K562 (cell line): ENCODE data around the gene CCR7. TPM values are rescaled to one million over a fixed set of nuclear protein-coding genes. Genes with fewer than 3 reads are reported as not detected.
A peak's percentile ranks its signal among the peaks of the same experiment; 100 is the strongest.

ENCODE experiments used
- BRD4 ChIP-seq: fragments of 200-600 bp; sonication (generic); IDR thresholded peaks from 2 replicates; pipeline ENCODE4 v1.6.1; 2017; ENCODE audit warnings: inconsistent platforms
- CTBP1 ChIP-seq: fragments of 450-650 bp; IDR thresholded peaks from 2 replicates; pipeline ENCODE4 v1.6.1; 2016; ENCODE audit warnings: borderline replicate concordance
- GABPA ChIP-seq: fragments of 200-800 bp; sonication (Bioruptor generic); conservative IDR thresholded peaks from 2 replicates; pipeline ENCODE4 v1.6.1; 2016; ENCODE audit warnings: low read depth, missing genetic modification characterization, missing compliant biosample characterization
- HDGF ChIP-seq: fragments of 450-650 bp; IDR thresholded peaks from 2 replicates; pipeline ENCODE4 v1.6.1; 2016
- MAZ ChIP-seq, 2 experiments: fragments of 450-650 bp in 1 of 2; sonication (generic) in 1 of 2; formaldehyde crosslinking; IDR thresholded peaks in 1 of 2; conservative IDR thresholded peaks in 1 of 2; 2 replicates each; pipeline versions ENCODE4 v1.4.0 to v1.5.0; 2020; ENCODE audit warnings: mild to moderate bottlenecking in 1 of 2, missing genetic modification reagents in 1 of 2
- NELFE ChIP-seq: IDR thresholded peaks from 2 replicates; pipeline ENCODE4 v1.6.1; 2011; ENCODE audit warnings: mild to moderate bottlenecking; ENCODE audit not compliant: insufficient read depth, insufficient read length
- NFYB ChIP-seq: IDR thresholded peaks from 2 replicates; pipeline ENCODE4 v1.6.1; 2011; ENCODE audit warnings: mild to moderate bottlenecking, moderate library complexity; ENCODE audit not compliant: insufficient read length; ENCODE audit errors: extremely low read depth
- NR2F6 ChIP-seq: fragments of 450-650 bp; formaldehyde crosslinking; IDR thresholded peaks from 2 replicates; pipeline ENCODE4 v1.4.0; 2020; ENCODE audit warnings: mild to moderate bottlenecking
- PTRF ChIP-seq: fragments of 450-650 bp; IDR thresholded peaks from 2 replicates; pipeline ENCODE4 v1.6.1; 2016; ENCODE audit warnings: mild to moderate bottlenecking, missing genetic modification characterization, missing compliant biosample characterization
- RAD51 ChIP-seq: fragments of 450-650 bp; IDR thresholded peaks from 2 replicates; pipeline ENCODE4 v1.7.1; 2016; ENCODE audit warnings: low read depth, mild to moderate bottlenecking, borderline replicate concordance
- RB1 ChIP-seq: fragments of 450-650 bp; IDR thresholded peaks from 2 replicates; pipeline ENCODE4 v1.6.1; 2017; ENCODE audit warnings: low read depth, mild to moderate bottlenecking
- TAF15 ChIP-seq: fragments of 200-400 bp; formaldehyde crosslinking; IDR thresholded peaks from 2 replicates; pipeline ENCODE4 v1.6.1; 2017; ENCODE audit warnings: mild to moderate bottlenecking, low read depth, low read length, moderate library complexity
- TSC22D4 ChIP-seq: fragments of 450-650 bp; IDR thresholded peaks from 2 replicates; pipeline ENCODE4 v1.6.1; 2016; ENCODE audit warnings: missing genetic modification characterization, missing biosample characterization, control low read depth
- ZNF140 ChIP-seq: fragments of 250-450 bp; sonication (Bioruptor Pico); IDR thresholded peaks from 2 replicates; pipeline ENCODE4 v1.8.0; 2021; ENCODE audit warnings: moderate library complexity, mild to moderate bottlenecking, inconsistent platforms
- ZNF232 ChIP-seq: sonication (generic); formaldehyde crosslinking; IDR thresholded peaks from 2 replicates; pipeline ENCODE4 v1.8.0; 2022; ENCODE audit warnings: mild to moderate bottlenecking, missing genetic modification reagents
- polyA plus RNA-seq, 8 experiments: library from polyadenylated mRNA; depleted of rRNA in 4 of 8; stranded (reverse) in 5 of 8; unstranded in 3 of 8; fragments of >200 nt; fragmentation: Nextera tagmentation in 2 of 8; fragmentation: Illumina TruSeq in 1 of 8; extraction: Ambion mirVana in 2 of 8; extraction: Trizol in 1 of 8; gene quantifications; 2 replicates each; pipeline versions ENCODE4 v1.2.1 to v1.2.3, GENCODE V29; 2011 to 2014; ENCODE audit warnings: inconsistent platforms in 1 of 8, missing spikeins in 1 of 8
- total RNA-seq, 7 experiments: library from RNA; depleted of rRNA in 6 of 7; stranded (reverse); fragments of >200 nt in 6 of 7; fragmentation: Illumina TruSeq in 2 of 7; extraction: Trizol in 2 of 7; gene quantifications; 2 replicates each; pipeline versions ENCODE4 v1.2.1 to v1.2.3, GENCODE V29; 2011 to 2021; ENCODE audit warnings: low replicate concordance in 1 of 7
- TF ChIP-seq, protein P1 (sequence below): fragments of 250-450 bp; sonication (Bioruptor Pico); IDR thresholded peaks from 2 replicates; pipeline ENCODE4 v1.8.0; 2021; ENCODE audit warnings: moderate library complexity, mild to moderate bottlenecking, inconsistent platforms
- TF ChIP-seq, protein P2 (sequence below): fragments of 450-650 bp; formaldehyde crosslinking; IDR thresholded peaks from 2 replicates; pipeline ENCODE4 v1.4.0; 2020; ENCODE audit warnings: mild to moderate bottlenecking, moderate library complexity
- TF ChIP-seq, protein P3 (sequence below): sonication (generic); formaldehyde crosslinking; IDR thresholded peaks from 2 replicates; pipeline ENCODE4 v1.8.1; 2023; ENCODE audit warnings: mild to moderate bottlenecking, missing genetic modification reagents
- TF ChIP-seq, protein P4 (sequence below), 2 experiments: fragments of 450-650 bp; conservative IDR thresholded peaks; 2 replicates each; pipeline ENCODE4 v1.6.1; 2017; ENCODE audit warnings: mild to moderate bottlenecking in 2 of 2, moderate library complexity in 2 of 2
- TF ChIP-seq, protein P5 (sequence below): IDR thresholded peaks from 2 replicates; pipeline ENCODE4 v1.6.1; 2014; ENCODE audit warnings: antibody characterized with exemption
- TF ChIP-seq, protein P6 (sequence below): fragments of 250-450 bp; sonication (Bioruptor Pico); IDR thresholded peaks from 2 replicates; pipeline ENCODE4 v1.5.0; 2020; ENCODE audit warnings: mild to moderate bottlenecking, borderline replicate concordance

The CCR7 gene
- total and polyA plus RNA-seq, 9 of the 15 experiments (the other 6 are each of a cell fraction or from before 2014, with no cell fraction given) = 0.14 to 1.4 (median 0.56) TPM

DNA sequence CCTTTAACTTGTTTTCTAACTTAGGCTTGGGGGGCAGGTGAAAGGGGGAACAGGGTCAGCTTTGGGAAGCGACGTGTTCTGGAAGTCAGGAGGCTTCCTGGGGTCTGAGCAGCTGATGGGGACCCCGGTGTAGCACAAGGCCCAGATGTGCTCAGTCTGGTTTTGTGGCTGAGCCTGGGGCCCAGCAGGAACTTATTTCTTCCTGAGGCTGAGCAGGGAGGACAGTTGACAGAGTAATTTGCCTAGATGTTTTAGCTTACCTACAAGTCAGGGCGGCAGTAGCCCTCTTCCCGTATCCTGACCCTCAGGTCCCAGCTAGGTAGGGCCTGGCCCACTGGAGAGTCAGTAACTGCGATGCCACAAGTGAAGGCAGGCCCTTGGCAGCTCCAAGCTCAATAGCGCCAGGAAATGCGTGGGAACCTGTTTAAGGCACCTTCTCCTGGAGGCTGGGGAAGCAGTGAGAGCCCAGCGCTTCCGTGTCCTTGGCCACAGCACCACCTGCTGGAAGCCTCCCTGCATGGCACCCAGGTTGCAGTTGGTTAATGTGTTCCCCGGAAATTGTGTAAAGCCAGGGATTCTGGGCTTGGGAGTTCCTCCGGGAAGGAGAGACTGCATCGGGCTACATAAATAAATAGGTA is 5.2 kb downstream of the CCR7 start (continued):
- TF ChIP-seq RB1 = peak; percentile 65; the same call in 1 of the 2 replicates
- TF ChIP-seq NFYB = no peak
- peak; percentile 28; the same call in 1 of the 2 replicates for TF ChIP-seq CTBP1
- TF ChIP-seq NR2F6 = no peak
- no peak for TF ChIP-seq BRD4
- TF ChIP-seq, protein P1, sequence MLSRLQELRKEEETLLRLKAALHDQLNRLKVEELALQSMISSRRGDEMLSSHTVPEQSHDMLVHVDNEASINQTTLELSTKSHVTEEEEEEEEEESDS (CRISPR knock-in tag) = no peak
- peak; percentile 85 for TF ChIP-seq GABPA
- TF ChIP-seq, protein P2, sequence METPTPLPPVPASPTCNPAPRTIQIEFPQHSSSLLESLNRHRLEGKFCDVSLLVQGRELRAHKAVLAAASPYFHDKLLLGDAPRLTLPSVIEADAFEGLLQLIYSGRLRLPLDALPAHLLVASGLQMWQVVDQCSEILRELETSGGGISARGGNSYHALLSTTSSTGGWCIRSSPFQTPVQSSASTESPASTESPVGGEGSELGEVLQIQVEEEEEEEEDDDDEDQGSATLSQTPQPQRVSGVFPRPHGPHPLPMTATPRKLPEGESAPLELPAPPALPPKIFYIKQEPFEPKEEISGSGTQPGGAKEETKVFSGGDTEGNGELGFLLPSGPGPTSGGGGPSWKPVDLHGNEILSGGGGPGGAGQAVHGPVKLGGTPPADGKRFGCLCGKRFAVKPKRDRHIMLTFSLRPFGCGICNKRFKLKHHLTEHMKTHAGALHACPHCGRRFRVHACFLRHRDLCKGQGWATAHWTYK = no peak
- TF ChIP-seq, protein P3, sequence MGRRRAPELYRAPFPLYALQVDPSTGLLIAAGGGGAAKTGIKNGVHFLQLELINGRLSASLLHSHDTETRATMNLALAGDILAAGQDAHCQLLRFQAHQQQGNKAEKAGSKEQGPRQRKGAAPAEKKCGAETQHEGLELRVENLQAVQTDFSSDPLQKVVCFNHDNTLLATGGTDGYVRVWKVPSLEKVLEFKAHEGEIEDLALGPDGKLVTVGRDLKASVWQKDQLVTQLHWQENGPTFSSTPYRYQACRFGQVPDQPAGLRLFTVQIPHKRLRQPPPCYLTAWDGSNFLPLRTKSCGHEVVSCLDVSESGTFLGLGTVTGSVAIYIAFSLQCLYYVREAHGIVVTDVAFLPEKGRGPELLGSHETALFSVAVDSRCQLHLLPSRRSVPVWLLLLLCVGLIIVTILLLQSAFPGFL (CRISPR knock-in tag) = peak; percentile 81; the same call in 1 of the 2 replicates
- no peak for TF ChIP-seq ZNF140
- no peak for TF ChIP-seq TSC22D4 (tag)
- TF ChIP-seq MAZ (CRISPR knock-in tag; conservative IDR thresholded peaks at IDR 0.05 in 1 of 2, IDR thresholded peaks at IDR 0.05 in 1 of 2) = peak in 1 of 2 experiments; percentile 52; a peak in 1 of 4 replicates
- TF ChIP-seq ZNF232 = no peak
- TF ChIP-seq, protein P4, sequence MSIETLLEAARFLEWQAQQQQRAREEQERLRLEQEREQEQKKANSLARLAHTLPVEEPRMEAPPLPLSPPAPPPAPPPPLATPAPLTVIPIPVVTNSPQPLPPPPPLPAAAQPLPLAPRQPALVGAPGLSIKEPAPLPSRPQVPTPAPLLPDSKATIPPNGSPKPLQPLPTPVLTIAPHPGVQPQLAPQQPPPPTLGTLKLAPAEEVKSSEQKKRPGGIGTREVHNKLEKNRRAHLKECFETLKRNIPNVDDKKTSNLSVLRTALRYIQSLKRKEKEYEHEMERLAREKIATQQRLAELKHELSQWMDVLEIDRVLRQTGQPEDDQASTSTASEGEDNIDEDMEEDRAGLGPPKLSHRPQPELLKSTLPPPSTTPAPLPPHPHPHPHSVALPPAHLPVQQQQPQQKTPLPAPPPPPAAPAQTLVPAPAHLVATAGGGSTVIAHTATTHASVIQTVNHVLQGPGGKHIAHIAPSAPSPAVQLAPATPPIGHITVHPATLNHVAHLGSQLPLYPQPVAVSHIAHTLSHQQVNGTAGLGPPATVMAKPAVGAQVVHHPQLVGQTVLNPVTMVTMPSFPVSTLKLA (conservative IDR thresholded peaks at IDR 0.05) = no peak
- TF ChIP-seq, protein P5, sequence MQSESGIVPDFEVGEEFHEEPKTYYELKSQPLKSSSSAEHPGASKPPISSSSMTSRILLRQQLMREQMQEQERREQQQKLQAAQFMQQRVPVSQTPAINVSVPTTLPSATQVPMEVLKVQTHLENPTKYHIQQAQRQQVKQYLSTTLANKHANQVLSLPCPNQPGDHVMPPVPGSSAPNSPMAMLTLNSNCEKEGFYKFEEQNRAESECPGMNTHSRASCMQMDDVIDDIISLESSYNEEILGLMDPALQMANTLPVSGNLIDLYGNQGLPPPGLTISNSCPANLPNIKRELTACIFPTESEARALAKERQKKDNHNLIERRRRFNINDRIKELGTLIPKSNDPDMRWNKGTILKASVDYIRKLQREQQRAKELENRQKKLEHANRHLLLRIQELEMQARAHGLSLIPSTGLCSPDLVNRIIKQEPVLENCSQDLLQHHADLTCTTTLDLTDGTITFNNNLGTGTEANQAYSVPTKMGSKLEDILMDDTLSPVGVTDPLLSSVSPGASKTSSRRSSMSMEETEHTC = no peak
- TF ChIP-seq, protein P6, sequence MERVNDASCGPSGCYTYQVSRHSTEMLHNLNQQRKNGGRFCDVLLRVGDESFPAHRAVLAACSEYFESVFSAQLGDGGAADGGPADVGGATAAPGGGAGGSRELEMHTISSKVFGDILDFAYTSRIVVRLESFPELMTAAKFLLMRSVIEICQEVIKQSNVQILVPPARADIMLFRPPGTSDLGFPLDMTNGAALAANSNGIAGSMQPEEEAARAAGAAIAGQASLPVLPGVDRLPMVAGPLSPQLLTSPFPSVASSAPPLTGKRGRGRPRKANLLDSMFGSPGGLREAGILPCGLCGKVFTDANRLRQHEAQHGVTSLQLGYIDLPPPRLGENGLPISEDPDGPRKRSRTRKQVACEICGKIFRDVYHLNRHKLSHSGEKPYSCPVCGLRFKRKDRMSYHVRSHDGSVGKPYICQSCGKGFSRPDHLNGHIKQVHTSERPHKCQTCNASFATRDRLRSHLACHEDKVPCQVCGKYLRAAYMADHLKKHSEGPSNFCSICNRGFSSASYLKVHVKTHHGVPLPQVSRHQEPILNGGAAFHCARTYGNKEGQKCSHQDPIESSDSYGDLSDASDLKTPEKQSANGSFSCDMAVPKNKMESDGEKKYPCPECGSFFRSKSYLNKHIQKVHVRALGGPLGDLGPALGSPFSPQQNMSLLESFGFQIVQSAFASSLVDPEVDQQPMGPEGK (CRISPR knock-in tag) = no peak
- no peak for TF ChIP-seq RAD51
- TF ChIP-seq PTRF (tag) = no peak
- peak; percentile 69; the same call in 1 of the 2 replicates for TF ChIP-seq HDGF
- no peak for TF ChIP-seq NELFE
- TF ChIP-seq TAF15 = no peak
